ENCODE results near the gene EID3.

The EID3 gene

GRCh38 chr12:104294927-104295668 is 8.4 kb upstream of the EID3 start:
- no peak for DNase-seq
- Mint-ChIP-seq H3K36me3 (peaks cover 46% of the 10 kb centered on the region), H3K9me3 (no peaks in the 10 kb centered on the region), H3K27ac (no peak overlapping the region), H3K4me3 (no peak overlapping the region), H3K27me3 (no peaks in the 10 kb centered on the region), H3K4me1 (peaks cover 45% of the 10 kb centered on the region)
- CTCF ChIA-PET = interaction anchor here (0.8 kb wide), 1 partner anchor 8 kb away, joined by 3 read pairs; no protein-coding TSS in a partner anchor

GRCh38 chr12:104295954-104296353 is 7.6 kb upstream of the EID3 start:
- CTCF ChIA-PET = interaction anchor here (0.8 to 1.2 kb wide), 2 partner anchors 9 to 80 kb away, joined by 3 read pairs; partner anchors contain the start of gene TXNRD1
- H3K36me3 Mint-ChIP-seq = peaks cover 51% of the 10 kb centered on the region
- no peak overlapping the region for H3K27ac Mint-ChIP-seq
- no peak overlapping the region for H3K4me3 Mint-ChIP-seq
- peaks cover 50% of the 10 kb centered on the region for H3K4me1 Mint-ChIP-seq
- no peaks in the 10 kb centered on the region for H3K9me3 Mint-ChIP-seq
- DNase-seq = no peak
- H3K27me3 Mint-ChIP-seq = no peaks in the 10 kb centered on the region

- no peaks in the 10 kb centered on the region for H3K9me3 Mint-ChIP-seq
- no peaks in the 10 kb centered on the region for H3K27me3 Mint-ChIP-seq
- CTCF ChIA-PET = interaction anchor here (1.2 kb wide), 1 partner anchor 81 kb away, joined by 3 read pairs; the partner anchor contains the start of gene TXNRD1
- no peak for DNase-seq
- peaks cover 52% of the 10 kb centered on the region for H3K36me3 Mint-ChIP-seq
- no peak overlapping the region for H3K4me3 Mint-ChIP-seq
- no peak overlapping the region for H3K27ac Mint-ChIP-seq
- H3K4me1 Mint-ChIP-seq = peaks cover 50% of the 10 kb centered on the region
These were observed 6.8 kb upstream of the EID3 start for GRCh38 chr12:104296718-104297117.

- Mint-ChIP-seq H3K4me1 (peaks cover 49% of the 10 kb centered on the region), H3K9me3 (no peaks in the 10 kb centered on the region), H3K27ac (no peak overlapping the region), H3K4me3 (no peak overlapping the region), H3K36me3 (peaks cover 51% of the 10 kb centered on the region), H3K27me3 (no peaks in the 10 kb centered on the region)
- CTCF ChIA-PET = interaction anchor here (1.5 kb wide), 1 partner anchor 11 kb away, joined by 6 read pairs; no protein-coding TSS in a partner anchor
- no peak for DNase-seq
These were observed 5.9 kb upstream of the EID3 start for GRCh38 chr12:104297477-104298113.

- H3K36me3 Mint-ChIP-seq = peaks cover 45% of the 10 kb centered on the region
- no peak overlapping the region for H3K4me3 Mint-ChIP-seq
- CTCF ChIA-PET = interaction anchor here (0.9 kb wide), 1 partner anchor 11 kb away, joined by 3 read pairs; no protein-coding TSS in a partner anchor
- H3K27ac Mint-ChIP-seq = no peak overlapping the region
- H3K4me1 Mint-ChIP-seq = peaks cover 62% of the 10 kb centered on the region
- H3K27me3 Mint-ChIP-seq = no peaks in the 10 kb centered on the region
- DNase-seq = no peak
- no peaks in the 10 kb centered on the region for H3K9me3 Mint-ChIP-seq
These were observed 3.6 kb upstream of the EID3 start for GRCh38 chr12:104299842-104300481.

DNA sequence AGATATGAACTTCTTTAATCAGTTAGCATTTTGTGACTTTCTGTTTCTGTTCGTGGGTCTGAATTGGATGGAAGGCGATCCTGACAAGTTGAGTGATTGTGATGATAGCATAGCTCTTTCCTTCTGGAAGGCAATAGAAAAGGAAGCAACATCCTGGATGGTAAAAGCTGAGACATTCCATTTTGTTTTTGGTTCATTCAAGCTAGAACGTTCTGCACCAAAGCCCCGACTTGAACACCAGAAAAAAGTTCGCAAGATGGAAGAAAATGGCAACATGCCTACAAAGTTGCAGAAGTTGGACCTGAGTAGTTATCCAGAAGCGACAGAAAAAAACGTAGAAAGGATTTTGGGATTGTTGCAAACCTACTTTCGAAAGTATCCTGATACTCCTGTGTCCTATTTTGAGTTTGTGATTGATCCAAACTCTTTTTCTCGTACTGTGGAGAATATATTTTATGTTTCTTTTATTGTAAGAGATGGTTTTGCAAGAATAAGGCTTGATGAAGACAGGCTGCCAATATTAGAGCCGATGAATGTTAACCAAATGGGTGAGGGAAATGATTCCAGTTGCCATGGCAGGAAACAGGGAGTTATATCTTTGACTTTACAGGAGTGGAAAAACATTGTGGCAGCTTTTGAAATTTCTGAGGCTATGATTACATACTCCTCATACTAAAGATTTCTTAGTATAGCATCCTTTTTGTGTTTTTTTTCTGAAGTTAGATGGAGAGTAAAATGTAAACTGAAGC is 896 bp downstream of the EID3 start:
- H3K9me3 Mint-ChIP-seq = no peaks in the 10 kb centered on the region
- no peak for DNase-seq
- H3K27me3 Mint-ChIP-seq = no peaks in the 10 kb centered on the region
- peaks cover 35% of the 10 kb centered on the region for H3K36me3 Mint-ChIP-seq
- CTCF ChIA-PET = interaction anchor here (0.6 to 2.1 kb wide), 2 partner anchors 15 to 27 kb away, joined by 4 to 10 read pairs; no protein-coding TSS in a partner anchor
- peak overlapping the region; percentile 84 for H3K4me3 Mint-ChIP-seq
- H3K27ac Mint-ChIP-seq = peak overlapping the region; percentile 96
- peaks cover 65% of the 10 kb centered on the region for H3K4me1 Mint-ChIP-seq

GRCh38 chr12:104305349-104305748 is 1.8 kb downstream of the EID3 start:
- CTCF ChIA-PET = no interaction called here
- Mint-ChIP-seq H3K27me3 (no peaks in the 10 kb centered on the region), H3K9me3 (no peaks in the 10 kb centered on the region), H3K4me3 (peak overlapping the region; percentile 84), H3K36me3 (peaks cover 32% of the 10 kb centered on the region), H3K4me1 (peaks cover 60% of the 10 kb centered on the region), H3K27ac (peak overlapping the region; percentile 96)
- DNase-seq = no peak

DNA sequence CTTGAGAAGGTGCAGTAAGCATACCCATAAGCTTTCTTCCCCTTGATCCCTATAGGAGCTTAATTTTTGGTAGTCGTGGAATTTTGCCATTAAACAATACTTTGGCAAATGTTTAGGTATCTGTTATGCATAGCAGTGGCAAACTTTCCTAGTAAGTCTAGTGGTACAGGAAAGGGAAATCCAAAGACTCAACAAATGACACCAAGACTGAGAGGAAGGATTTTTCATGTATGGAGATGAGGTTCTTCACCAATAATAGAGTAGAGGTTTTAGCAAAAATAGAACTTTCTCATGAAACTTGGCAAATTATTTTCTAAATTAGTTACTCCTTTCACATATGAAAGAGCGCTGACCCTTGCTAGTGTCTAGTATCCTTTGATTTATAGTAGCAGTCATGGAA is 2.8 kb downstream of the EID3 start:
- H3K9me3 Mint-ChIP-seq = no peaks in the 10 kb centered on the region
- H3K4me1 Mint-ChIP-seq = peaks cover 56% of the 10 kb centered on the region
- H3K27ac Mint-ChIP-seq = no peak overlapping the region
- H3K27me3 Mint-ChIP-seq = no peaks in the 10 kb centered on the region
- peaks cover 31% of the 10 kb centered on the region for H3K36me3 Mint-ChIP-seq
- CTCF ChIA-PET = no interaction called here
- H3K4me3 Mint-ChIP-seq = no peak overlapping the region
- DNase-seq = no peak

- CTCF ChIA-PET = no interaction called here
- Mint-ChIP-seq H3K4me3 (no peak overlapping the region), H3K27me3 (no peaks in the 10 kb centered on the region), H3K9me3 (no peaks in the 10 kb centered on the region), H3K27ac (no peak overlapping the region), H3K4me1 (peaks cover 50% of the 10 kb centered on the region), H3K36me3 (peaks cover 31% of the 10 kb centered on the region)
- no peak for DNase-seq
These were observed 3.6 kb downstream of the EID3 start for GRCh38 chr12:104306943-104307654.

DNA sequence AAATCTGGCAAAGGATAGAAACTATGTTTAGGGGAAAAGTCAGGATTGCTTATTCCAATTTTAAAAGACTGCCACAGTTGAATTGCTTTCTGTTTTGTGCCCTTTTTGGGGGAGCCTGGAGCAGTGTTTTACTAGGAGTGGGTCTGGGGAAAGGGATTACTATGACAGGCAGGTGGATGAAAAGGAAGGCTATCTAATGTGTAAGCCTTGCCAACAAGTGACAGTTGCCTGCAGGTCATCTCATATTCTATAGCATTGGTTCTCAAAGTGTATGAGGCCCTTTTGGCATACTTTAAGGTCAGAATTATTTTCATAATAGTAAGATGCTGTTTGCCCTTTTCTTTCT is 4.1 kb downstream of the EID3 start:
- Mint-ChIP-seq H3K36me3 (peaks cover 32% of the 10 kb centered on the region), H3K27ac (no peak overlapping the region), H3K4me1 (peaks cover 47% of the 10 kb centered on the region), H3K9me3 (no peaks in the 10 kb centered on the region), H3K27me3 (no peaks in the 10 kb centered on the region), H3K4me3 (no peak overlapping the region)
- CTCF ChIA-PET = interaction anchor here (0.9 kb wide), 1 partner anchor 19 kb away, joined by 3 read pairs; no protein-coding TSS in a partner anchor
- no peak for DNase-seq

- peaks cover 28% of the 10 kb centered on the region for H3K4me1 Mint-ChIP-seq
- no peak for DNase-seq
- H3K27me3 Mint-ChIP-seq = no peaks in the 10 kb centered on the region
- no peaks in the 10 kb centered on the region for H3K9me3 Mint-ChIP-seq
- H3K27ac Mint-ChIP-seq = no peak overlapping the region
- peaks cover 34% of the 10 kb centered on the region for H3K36me3 Mint-ChIP-seq
- no peak overlapping the region for H3K4me3 Mint-ChIP-seq
- CTCF ChIA-PET = no interaction called here
These were observed 6.0 kb downstream of the EID3 start for GRCh38 chr12:104309446-104309993.

DNA sequence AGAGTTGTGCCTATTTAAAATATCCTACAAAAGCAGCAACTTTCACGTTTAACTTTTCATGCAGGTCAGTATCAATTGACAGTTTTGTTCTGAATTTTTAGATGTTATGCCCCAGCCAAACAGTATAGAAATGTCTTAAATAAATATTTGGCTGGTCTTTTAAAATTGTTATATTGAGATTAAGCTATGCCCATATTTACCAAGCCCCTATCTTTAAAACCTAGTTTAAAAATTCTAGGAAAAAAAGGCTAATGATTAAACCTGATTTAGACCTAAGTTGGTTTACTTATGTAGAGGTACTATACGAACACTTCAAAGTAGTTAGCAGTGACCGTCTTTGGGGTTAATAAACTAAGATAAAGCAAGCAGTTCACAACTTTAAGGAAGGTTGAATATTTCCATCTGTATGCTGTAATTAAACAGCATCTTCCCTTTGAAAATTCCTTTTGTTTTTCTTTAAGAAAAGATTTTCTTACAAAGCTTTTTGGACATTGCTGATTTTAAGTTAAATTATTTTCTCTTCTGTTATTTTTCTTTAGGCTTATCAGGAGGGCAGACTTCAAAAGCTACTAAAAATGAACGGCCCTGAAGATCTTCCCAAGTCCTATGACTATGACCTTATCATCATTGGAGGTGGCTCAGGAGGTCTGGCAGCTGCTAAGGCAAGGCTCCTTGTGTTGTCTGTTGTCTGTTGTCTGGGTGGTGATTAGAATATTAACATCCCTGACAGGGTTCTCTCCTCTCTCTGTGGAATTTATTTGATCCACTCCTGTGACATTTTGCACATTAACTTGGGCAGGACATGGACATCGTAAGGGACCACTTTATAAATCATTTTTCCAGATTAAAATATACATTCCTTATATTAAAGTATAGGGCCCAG is 7.5 kb downstream of the EID3 start:
- no peak overlapping the region for H3K27ac Mint-ChIP-seq
- H3K4me3 Mint-ChIP-seq = no peak overlapping the region
- H3K36me3 Mint-ChIP-seq = peaks cover 36% of the 10 kb centered on the region
- no peaks in the 10 kb centered on the region for H3K27me3 Mint-ChIP-seq
- no peak for DNase-seq
- H3K4me1 Mint-ChIP-seq = peaks cover 19% of the 10 kb centered on the region
- CTCF ChIA-PET = no interaction called here
- no peaks in the 10 kb centered on the region for H3K9me3 Mint-ChIP-seq

GRCh38 chr12:104312202-104312601 is 8.7 kb downstream of the EID3 start:
- CTCF ChIA-PET = no interaction called here
- Mint-ChIP-seq H3K4me3 (no peak overlapping the region), H3K27ac (no peak overlapping the region), H3K27me3 (no peaks in the 10 kb centered on the region), H3K36me3 (peaks cover 39% of the 10 kb centered on the region), H3K9me3 (no peaks in the 10 kb centered on the region), H3K4me1 (peaks cover 15% of the 10 kb centered on the region)
- DNase-seq = no peak

All from activated naive CD4-positive, alpha-beta T cell treated with anti-CD3 and anti-CD28 coated beads, Interleukin-2, amount 10 ng/mL, durations not matched to agents 7 days and 5 days (primary cell).